Astrocyte (in vitro differentiated cells and primary cell): ENCODE measurements around the gene PPP3CA. TPM values are rescaled to one million over a fixed set of nuclear protein-coding genes. Genes with fewer than 3 reads are reported as not detected.

ENCODE experiments used
- DNase-seq: peaks from one replicate; pipeline ENCODE4 v3.0.0-alpha.2; 2010; ENCODE audit warnings: low read depth
- FAIRE-seq: peaks from 2 replicates; lab custom pipeline; 2011; peaks lifted over from hg19 to GRCh38; lab: Jason Lieb, UNC
- H2AFZ ChIP-seq: 2 replicates; pipeline ENCODE4 v1.6.0; 2012; ENCODE audit warnings: low read depth, low read length, inconsistent platforms
- H3K27ac ChIP-seq: 2 replicates; pipeline ENCODE4 v1.5.1; 2011; ENCODE audit warnings: low read depth, low read length, inconsistent platforms
- H3K27me3 ChIP-seq: 2 replicates; pipeline ENCODE4 v1.6.0; 2011; ENCODE audit warnings: low read length, inconsistent platforms; ENCODE audit not compliant: insufficient read depth
- H3K36me3 ChIP-seq: 2 replicates; pipeline ENCODE4 v1.5.1; 2011; ENCODE audit warnings: low read length, inconsistent platforms; ENCODE audit not compliant: insufficient read depth
- H3K4me1 ChIP-seq: 2 replicates; pipeline ENCODE4 v1.5.1; 2011; ENCODE audit warnings: low read length, inconsistent platforms; ENCODE audit not compliant: insufficient read depth
- H3K4me2 ChIP-seq: 2 replicates; pipeline ENCODE4 v1.6.0; 2012; ENCODE audit warnings: low read length, inconsistent platforms
- H3K4me3 ChIP-seq: 2 replicates; pipeline ENCODE4 v1.5.1; 2011; ENCODE audit warnings: low read depth, mild to moderate bottlenecking, low read length, inconsistent platforms; ENCODE audit not compliant: insufficient read depth
- H3K79me2 ChIP-seq: 2 replicates; pipeline ENCODE4 v1.6.0; 2012; ENCODE audit warnings: mild to moderate bottlenecking, low read length, inconsistent platforms; ENCODE audit not compliant: insufficient read depth
- H3K9ac ChIP-seq: 2 replicates; pipeline ENCODE4 v1.6.0; 2012; ENCODE audit warnings: mild to moderate bottlenecking, low read length, inconsistent platforms
- H3K9me3 ChIP-seq: 2 replicates; pipeline ENCODE4 v1.5.1; 2012; ENCODE audit warnings: low read depth, mild to moderate bottlenecking, low read length, inconsistent platforms; ENCODE audit not compliant: insufficient read depth
- H4K20me1 ChIP-seq: 2 replicates; pipeline ENCODE4 v1.6.0; 2012; ENCODE audit warnings: low read length, inconsistent platforms; ENCODE audit not compliant: insufficient read depth
- H3K27ac Mint-ChIP-seq: one replicate; pipeline ENCODE4 v1.8.0; 2021; ENCODE audit warnings: mild to moderate bottlenecking, mixed read lengths; ENCODE audit not compliant: unreplicated experiment
- H3K27me3 Mint-ChIP-seq: one replicate; pipeline ENCODE4 v1.8.0; 2021; ENCODE audit warnings: low read depth, mixed read lengths; ENCODE audit not compliant: unreplicated experiment
- H3K36me3 Mint-ChIP-seq: one replicate; pipeline ENCODE4 v1.8.0; 2021; ENCODE audit warnings: low read depth, mixed read lengths; ENCODE audit not compliant: unreplicated experiment
- H3K4me1 Mint-ChIP-seq: one replicate; pipeline ENCODE4 v1.8.0; 2021; ENCODE audit warnings: low read depth, mixed read lengths; ENCODE audit not compliant: unreplicated experiment
- H3K4me3 Mint-ChIP-seq: one replicate; pipeline ENCODE4 v1.8.0; 2021; ENCODE audit warnings: mild to moderate bottlenecking, moderate library complexity, mixed read lengths; ENCODE audit not compliant: unreplicated experiment
- H3K9me3 Mint-ChIP-seq: one replicate; pipeline ENCODE4 v1.8.0; 2021; ENCODE audit warnings: mild to moderate bottlenecking, mixed read lengths; ENCODE audit not compliant: unreplicated experiment
- EZH2 ChIP-seq: IDR thresholded peaks from 2 replicates; pipeline ENCODE4 v1.6.1; 2012; ENCODE audit warnings: mild to moderate bottlenecking, low read length, inconsistent platforms; ENCODE audit not compliant: insufficient read depth
- total RNA-seq: library from RNA; stranded (reverse); gene quantifications from 2 replicates; pipeline ENCODE4 v1.2.1, GENCODE V29; 2021
- TF ChIP-seq, protein P1 (sequence below): IDR thresholded peaks from 2 replicates; pipeline ENCODE4 v1.5.1; 2011; ENCODE audit warnings: low read depth, mild to moderate bottlenecking, inconsistent platforms, low read length, moderate library complexity; ENCODE audit not compliant: insufficient read depth

PPP3CA gene
- total RNA-seq, 1 donor from 2014 or later, result 101 TPM

- Mint-ChIP-seq H3K27me3 (no peaks in the 10 kb centered on the region), H3K4me3 (no peak overlapping the region), H3K9me3 (no peaks in the 10 kb centered on the region), H3K27ac (no peak overlapping the region), H3K4me1 (peaks cover 35% of the 10 kb centered on the region), H3K36me3 (no peaks in the 10 kb centered on the region)
- no peaks in the 10 kb centered on the region for H3K36me3 ChIP-seq
- H3K27ac ChIP-seq, result no peak overlapping the region
- no peaks in the 10 kb centered on the region for H3K27me3 ChIP-seq
- H3K4me3 ChIP-seq, result no peak overlapping the region
- DNase-seq, result no peak
- H3K4me1 ChIP-seq, result peaks cover 3% of the 10 kb centered on the region
- H3K79me2 ChIP-seq, result peaks cover 89% of the 10 kb centered on the region
- H4K20me1 ChIP-seq, result peaks cover 73% of the 10 kb centered on the region
- no peak overlapping the region for H2AFZ ChIP-seq
- TF ChIP-seq, protein P1, sequence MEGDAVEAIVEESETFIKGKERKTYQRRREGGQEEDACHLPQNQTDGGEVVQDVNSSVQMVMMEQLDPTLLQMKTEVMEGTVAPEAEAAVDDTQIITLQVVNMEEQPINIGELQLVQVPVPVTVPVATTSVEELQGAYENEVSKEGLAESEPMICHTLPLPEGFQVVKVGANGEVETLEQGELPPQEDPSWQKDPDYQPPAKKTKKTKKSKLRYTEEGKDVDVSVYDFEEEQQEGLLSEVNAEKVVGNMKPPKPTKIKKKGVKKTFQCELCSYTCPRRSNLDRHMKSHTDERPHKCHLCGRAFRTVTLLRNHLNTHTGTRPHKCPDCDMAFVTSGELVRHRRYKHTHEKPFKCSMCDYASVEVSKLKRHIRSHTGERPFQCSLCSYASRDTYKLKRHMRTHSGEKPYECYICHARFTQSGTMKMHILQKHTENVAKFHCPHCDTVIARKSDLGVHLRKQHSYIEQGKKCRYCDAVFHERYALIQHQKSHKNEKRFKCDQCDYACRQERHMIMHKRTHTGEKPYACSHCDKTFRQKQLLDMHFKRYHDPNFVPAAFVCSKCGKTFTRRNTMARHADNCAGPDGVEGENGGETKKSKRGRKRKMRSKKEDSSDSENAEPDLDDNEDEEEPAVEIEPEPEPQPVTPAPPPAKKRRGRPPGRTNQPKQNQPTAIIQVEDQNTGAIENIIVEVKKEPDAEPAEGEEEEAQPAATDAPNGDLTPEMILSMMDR, result no peak
- TF ChIP-seq EZH2, result no peak
- no peaks in the 10 kb centered on the region for H3K9me3 ChIP-seq
- H3K9ac ChIP-seq, result no peak overlapping the region
- no peak for FAIRE-seq
- no peak overlapping the region for H3K4me2 ChIP-seq
Measured at GRCh38 chr4:101256222-101256621, 91.1 kb downstream of the PPP3CA start.

DNA sequence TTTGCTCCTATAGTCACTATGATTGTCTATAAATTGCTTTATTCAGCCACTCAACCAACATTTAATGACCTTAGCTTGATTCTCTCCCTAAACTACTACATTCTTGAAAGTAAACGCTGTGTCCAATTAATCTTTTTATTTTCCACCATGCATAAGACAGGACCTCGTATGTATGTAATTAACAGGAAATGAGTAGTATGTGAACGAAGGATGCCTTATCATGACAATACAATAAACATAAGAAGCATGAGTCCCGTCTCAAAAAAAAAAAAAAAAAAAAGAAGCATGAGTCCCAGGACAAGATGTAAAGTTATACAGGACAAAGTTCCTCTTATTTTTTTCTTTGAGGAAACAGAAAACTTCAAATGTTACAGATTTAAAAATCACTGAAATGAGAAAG lies 92.5 kb downstream of the PPP3CA start:
- DNase-seq, result no peak
- no peak for FAIRE-seq
- no peak overlapping the region for H3K27ac ChIP-seq
- peaks cover 59% of the 10 kb centered on the region for H4K20me1 ChIP-seq
- H3K9ac ChIP-seq, result no peak overlapping the region
- no peaks in the 10 kb centered on the region for H3K36me3 ChIP-seq
- no peaks in the 10 kb centered on the region for H3K9me3 Mint-ChIP-seq
- no peak overlapping the region for H3K4me2 ChIP-seq
- H3K27me3 ChIP-seq, result no peaks in the 10 kb centered on the region
- H3K4me3 ChIP-seq, result no peak overlapping the region
- no peaks in the 10 kb centered on the region for H3K27me3 Mint-ChIP-seq
- no peak for TF ChIP-seq EZH2
- TF ChIP-seq, protein P1, result no peak
- no peak overlapping the region for H3K27ac Mint-ChIP-seq
- H3K4me3 Mint-ChIP-seq, result no peak overlapping the region
- peaks cover 28% of the 10 kb centered on the region for H3K4me1 Mint-ChIP-seq
- no peaks in the 10 kb centered on the region for H3K36me3 Mint-ChIP-seq
- no peaks in the 10 kb centered on the region for H3K9me3 ChIP-seq
- peaks cover 88% of the 10 kb centered on the region for H3K79me2 ChIP-seq
- H3K4me1 ChIP-seq, result peaks cover 2% of the 10 kb centered on the region
- H2AFZ ChIP-seq, result no peak overlapping the region

GRCh38 chr4:101253121-101253520 lies 94.2 kb downstream of the PPP3CA start:
- TF ChIP-seq, protein P1, result no peak
- no peak for TF ChIP-seq EZH2
- no peak overlapping the region for H3K4me3 Mint-ChIP-seq
- Histone ChIP-seq H3K27me3 (no peaks in the 10 kb centered on the region), H3K4me1 (no peaks in the 10 kb centered on the region), H3K27ac (no peak overlapping the region), H4K20me1 (peaks cover 42% of the 10 kb centered on the region), H3K9ac (no peak overlapping the region), H3K9me3 (no peaks in the 10 kb centered on the region), H3K36me3 (no peaks in the 10 kb centered on the region), H3K79me2 (peaks cover 85% of the 10 kb centered on the region), H3K4me3 (no peak overlapping the region), H2AFZ (no peak overlapping the region), H3K4me2 (no peak overlapping the region)
- H3K27me3 Mint-ChIP-seq, result no peaks in the 10 kb centered on the region
- peaks cover 17% of the 10 kb centered on the region for H3K4me1 Mint-ChIP-seq
- DNase-seq (no peak), FAIRE-seq (no peak)
- H3K9me3 Mint-ChIP-seq, result no peaks in the 10 kb centered on the region
- H3K27ac Mint-ChIP-seq, result no peak overlapping the region
- H3K36me3 Mint-ChIP-seq, result no peaks in the 10 kb centered on the region
